IPS-11a (cell line): Measurements from ENCODE around the gene ADCY5.

Experiments
- H3K4me3 ChIP-seq: one replicate; pipeline ENCODE4 v1.5.1; 2013; ENCODE audit warnings: low read depth, low read length, control low read depth

Gene ADCY5

DNA sequence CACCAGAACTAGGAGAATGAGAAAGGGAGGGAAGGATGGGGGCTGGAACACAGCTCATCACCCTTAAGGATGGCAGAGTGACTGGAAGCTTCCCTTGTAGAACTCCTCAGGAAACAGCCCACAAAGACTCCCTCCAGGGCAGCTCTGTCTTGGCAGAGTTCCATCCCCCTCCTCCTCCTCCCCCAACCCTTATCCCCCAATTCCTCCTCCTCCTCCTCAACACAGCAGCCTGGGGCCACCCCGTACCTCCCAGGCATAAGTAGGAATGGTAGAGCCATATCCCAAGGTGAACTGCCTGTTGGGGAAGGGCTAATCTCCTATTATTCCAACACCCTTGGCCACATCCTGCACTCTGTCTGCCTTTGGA lies 38.8 kb downstream of the ADCY5 start:
- H3K4me3 ChIP-seq, result no peak overlapping the region

DNA sequence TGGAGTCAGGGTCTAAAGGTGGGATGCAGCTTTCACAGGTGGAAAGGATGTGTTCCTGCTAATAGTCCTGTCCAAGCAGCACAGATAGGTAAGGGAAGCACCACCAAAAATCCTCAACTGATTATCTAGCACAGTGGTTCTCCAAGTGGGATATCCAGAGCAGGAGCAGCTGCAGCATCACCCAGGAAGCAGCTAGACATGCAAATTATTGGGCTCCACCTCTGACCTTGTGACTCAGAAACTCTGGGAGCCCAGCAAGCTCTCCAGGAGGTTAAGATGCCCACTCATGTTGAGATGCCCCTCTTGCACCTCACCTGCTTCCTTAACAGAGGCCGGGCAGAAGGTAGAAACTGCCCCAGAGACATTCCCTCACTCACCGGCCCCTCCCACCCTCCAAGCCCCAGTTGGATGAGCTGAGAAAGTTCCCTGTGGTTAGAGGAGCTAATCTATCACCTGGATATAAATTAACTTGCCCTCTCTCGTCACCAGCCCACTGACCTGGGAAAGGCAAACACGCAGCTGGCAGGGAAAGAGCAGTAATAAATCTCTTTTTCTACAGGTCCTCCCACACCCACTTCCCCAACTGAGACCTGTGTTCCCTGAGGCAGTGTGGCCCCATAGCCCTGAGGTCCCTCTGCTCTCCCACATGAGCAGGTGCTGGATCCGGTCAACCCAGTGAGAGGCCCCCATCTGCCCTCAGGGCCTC lies 39.3 kb downstream of the ADCY5 start:
- no peak overlapping the region for H3K4me3 ChIP-seq

DNA sequence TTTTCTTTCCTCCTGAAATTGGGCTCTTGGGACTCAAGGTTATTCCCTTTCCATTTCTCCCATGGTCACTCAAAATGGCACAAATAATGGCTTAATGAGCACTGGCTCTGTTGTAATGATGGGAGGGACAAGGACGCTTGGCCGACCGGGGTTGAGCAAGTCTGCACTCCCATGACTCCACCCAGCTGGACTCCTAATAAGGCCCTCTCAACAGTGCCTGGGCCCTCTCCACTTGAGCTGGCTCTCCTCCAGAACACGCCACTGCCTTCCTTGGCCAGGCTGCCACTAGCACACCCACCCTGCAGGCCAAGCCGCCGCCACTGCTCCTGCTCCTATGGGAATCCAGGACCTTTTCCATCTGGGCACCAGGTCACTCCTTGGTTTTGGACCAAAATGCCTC lies 42.3 kb downstream of the ADCY5 start:
- H3K4me3 ChIP-seq, result no peak overlapping the region

DNA sequence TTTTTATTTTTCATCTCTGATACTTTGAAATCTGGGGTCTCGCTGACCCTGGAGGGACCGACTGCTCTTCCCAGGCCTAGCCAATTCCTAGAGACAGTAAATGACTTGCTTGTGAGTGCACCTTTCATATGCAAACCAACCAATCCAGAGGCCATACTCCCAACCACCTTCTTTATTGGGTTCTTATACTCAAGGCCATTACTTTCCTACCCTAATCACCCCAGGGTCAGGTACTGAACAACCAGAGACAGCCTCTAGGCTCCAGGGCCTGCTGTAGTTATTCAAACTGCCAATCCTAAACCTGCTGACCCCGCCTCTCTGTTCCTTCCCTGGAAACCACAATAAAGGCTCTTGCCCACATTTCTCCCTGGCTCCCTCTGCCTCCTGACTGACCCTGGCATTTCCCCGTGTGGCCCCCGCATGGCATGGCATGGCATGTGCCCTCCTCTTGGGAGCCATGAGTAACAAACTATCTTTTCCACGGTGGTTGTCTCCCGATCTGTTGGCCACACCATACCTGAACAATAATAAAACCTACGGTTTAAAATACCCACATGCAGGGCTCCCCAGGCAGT lies 42.9 kb downstream of the ADCY5 start:
- H3K4me3 ChIP-seq, result no peak overlapping the region

DNA sequence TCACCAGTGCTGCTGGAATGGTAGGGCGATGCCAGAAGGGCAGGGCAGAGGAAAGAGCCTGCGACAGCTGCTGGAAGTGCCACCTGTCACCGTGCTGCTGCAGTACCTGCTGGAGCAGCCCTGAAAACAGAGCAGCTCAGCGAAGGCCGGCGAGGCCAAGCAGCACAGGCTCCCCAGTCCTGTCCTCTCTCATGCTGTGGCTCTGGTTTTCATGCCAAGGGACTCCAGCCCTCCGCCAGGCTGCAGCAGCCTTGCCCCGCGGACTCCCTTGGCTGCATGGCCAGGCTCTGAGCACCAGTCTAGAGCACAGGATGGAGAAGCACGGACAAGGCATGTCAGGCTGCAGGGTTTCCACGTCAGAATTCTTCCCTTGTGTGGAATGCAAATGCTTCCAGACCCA lies 43.9 kb downstream of the ADCY5 start:
- no peak overlapping the region for H3K4me3 ChIP-seq

DNA sequence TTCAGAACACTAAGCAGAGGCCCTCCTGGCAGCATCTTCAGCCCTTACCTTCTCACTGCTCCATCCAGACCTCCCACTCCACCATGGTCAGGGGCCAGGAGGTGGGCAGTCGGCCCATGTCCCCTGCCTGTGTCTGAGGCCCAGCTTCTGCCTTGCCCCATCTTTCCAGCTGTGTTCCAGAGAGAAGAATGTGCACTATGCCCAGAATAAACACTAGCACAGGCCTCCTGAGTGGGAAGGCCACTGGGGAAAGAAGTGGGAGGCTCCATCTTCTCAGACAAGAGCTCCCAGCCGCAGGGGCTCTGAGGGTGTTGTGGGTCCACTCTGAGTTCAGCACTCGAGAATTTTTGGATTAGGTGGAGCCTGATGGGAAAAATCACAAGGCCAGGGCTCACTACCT lies 44.5 kb downstream of the ADCY5 start:
- no peak overlapping the region for H3K4me3 ChIP-seq

DNA sequence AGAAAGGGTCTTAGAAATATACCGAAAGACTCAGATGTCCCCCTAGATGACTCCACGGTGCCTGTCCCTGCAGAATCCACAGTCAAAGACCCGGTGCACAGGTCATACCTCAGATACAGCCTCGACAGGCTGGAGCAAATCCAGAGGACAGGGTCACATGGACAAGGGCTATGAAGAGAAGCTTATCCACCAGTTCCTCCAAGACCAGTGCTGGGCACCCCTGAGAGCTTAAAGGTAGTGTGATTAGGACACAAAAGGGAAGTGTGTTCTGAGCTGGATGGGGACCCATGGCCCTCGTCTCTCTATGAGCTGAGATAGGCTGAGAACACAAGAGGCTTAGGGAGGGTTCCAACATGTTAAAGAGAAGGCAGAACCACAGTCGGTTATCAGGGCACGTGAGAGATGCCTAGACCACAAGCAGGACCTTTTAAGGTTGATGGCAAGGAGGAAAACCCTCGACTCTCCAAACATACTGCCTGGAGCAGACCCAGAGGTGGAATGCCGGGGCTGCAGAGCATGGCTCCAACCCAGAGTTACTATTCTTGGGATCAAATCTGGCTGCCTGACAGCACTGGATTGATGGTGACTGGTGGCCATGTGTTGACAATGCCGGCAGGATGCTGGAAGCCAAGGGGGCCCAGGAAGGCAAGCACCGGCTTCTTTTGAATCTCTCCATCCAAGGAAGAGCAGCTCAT lies 46.9 kb downstream of the ADCY5 start:
- no peak overlapping the region for H3K4me3 ChIP-seq

DNA sequence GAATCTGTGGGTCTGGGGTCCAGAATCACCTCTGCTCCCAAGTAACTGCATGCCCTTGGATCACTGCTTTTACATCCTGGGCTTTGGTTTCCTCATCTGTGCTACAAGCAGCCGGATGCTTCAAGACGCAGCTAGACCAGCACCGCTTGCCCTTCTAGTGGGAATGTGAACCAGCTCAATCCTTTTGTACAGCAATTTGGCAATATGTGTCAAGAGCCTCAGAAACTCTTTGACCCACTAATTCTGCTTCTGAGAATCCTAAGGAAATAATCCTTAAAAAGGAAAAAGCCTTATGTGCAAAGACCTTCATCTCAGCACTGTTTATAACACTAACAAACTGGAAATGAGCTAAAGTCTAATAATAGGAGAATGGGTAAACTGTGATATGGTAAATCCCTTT lies 48.7 kb downstream of the ADCY5 start:
- H3K4me3 ChIP-seq, result no peak overlapping the region

DNA sequence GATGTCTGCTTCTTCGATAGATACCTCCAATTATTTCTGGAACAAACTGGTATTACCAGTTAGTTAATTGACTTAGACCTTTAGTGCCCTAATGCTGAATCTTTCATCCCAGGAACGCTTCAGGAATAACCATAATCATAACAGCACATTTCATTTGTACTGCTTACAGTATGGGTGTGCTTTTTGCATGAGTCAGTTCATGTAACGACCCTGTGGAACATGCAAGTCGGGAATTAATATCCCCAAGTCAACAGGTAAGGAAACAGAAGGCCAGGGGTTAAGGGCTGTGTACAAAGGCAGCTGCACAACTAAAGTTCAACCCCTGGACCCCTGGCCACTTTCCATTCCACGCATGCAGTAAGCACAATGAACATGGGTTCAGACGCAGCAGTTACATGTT lies 49.2 kb downstream of the ADCY5 start:
- no peak overlapping the region for H3K4me3 ChIP-seq

DNA sequence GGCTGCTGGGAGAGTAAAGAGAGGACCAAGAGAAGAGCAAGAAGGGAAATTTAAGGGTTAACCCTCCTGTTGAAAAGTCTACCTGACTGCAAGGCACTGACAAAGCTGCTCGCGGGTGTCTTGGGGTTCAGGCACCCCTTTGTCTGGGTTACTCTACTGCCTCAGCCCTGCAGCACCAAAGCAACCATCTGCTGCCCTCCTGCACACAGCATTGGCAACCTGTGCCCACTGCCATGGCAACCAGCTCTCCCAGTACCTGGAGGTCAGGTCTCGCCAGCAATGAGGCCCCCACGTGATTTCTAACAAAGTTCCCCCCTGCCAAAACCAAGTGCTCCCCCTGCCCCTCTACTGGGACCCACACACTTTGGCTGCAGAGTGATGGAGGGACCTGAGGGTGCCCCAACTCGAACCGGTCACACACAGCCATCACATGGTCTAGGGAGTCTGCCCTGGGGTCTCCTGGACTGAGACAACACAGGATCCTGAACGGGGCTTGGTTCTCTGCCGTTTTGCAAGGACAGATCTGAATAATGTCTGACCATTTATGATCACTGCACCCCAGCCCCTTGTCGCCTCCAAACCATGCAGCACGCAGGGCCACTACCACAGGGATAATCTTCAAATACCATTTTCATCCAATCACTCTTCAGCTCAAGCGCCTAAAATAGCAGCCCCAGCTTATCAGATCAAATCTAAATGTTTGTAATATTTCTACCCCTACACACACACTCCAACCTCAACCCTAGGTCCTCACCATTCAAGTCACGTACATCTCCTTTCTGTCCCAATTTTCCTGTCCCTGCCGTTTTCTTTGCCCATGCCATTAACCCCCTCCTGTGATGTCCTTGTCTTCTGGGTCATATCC lies 50.7 kb downstream of the ADCY5 start:
- no peak overlapping the region for H3K4me3 ChIP-seq

DNA sequence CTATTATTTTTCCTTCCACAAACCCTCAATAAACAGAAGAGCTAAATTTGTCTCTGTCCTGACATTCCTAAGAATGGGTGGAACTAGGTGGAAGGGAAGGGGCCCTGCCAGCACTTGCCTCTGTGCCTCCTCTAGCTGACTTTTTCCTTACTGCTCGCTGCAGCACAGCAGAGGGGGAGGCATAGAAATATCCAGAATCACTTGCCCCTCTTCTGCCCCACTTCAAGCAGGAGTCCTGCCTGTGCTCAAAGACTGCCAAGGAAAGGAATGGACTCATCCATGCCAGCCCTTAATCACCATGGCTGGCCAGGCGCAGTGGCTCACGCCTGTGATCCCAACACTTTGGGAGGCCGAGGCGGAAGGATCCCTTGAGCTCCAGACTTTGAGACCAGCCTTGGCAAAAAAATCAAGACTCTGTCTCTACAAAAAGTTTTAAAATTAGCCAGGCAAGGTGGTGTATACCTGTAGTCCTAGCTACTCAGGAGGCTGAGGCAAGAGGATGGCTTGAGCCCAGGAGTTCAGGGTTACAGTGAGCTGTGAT lies 51.8 kb downstream of the ADCY5 start:
- H3K4me3 ChIP-seq, result no peak overlapping the region

DNA sequence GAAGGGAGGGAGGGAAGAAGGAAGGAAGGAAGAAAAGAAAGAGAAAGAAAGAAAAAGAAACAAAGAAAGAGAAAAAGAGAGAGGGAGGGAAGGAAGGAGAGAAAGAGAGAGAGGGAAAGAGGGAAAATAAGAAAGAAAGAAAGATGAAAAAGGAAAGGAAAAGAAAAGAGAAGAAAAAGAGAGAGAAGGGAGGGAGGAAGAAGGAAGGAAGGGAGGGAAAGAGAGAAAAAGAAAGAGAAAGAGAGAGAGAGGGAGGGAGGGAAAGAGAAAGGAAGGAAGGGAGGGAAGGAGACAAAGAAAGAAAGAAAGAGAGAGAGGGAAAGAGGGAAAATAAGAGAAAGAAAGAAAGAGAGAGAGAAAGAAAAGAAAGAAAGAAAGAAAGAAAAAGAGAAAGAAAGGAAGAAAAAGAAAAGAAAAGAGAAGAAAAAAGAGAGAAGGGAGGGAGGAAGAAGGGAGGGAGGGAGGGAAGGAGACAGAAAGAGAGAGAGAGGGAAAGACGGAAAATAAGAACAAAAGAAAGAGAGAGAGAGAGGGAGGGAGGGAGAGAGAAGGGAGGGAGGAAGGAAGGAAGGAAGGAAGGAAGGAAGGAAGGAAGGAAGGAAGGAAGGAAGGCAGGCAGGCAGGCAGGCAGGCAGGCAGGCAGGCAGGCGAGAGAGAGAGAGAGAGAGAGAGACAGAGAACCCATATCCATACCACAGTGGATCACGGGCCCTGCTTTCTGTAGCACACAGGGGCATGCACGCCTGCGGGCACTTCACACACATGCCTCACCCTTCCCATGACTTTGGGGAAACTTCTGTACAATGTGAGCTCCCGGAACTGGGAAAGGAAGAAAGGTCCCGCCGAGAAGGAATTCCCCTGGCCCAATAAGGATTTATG lies 52.5 kb downstream of the ADCY5 start:
- no peak overlapping the region for H3K4me3 ChIP-seq

DNA sequence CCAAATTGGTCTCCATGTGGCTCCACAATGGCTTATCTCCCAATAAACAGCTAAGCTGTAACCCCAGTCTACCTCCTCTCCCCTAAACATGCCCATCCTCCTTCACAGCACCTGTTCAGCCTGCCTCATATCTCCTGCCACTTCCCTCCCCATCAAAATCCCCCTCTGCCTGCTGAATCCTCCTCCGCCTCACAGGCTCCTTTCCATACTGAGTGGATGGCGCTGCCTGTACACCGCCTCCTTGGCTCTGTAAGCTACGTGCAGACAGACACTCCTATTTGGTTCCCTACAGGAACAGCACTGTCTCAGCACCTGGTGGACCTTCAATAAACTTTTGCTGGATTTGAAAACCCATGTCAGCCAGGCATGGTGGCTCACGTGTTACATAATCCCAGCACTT lies 53.7 kb downstream of the ADCY5 start:
- no peak overlapping the region for H3K4me3 ChIP-seq

DNA sequence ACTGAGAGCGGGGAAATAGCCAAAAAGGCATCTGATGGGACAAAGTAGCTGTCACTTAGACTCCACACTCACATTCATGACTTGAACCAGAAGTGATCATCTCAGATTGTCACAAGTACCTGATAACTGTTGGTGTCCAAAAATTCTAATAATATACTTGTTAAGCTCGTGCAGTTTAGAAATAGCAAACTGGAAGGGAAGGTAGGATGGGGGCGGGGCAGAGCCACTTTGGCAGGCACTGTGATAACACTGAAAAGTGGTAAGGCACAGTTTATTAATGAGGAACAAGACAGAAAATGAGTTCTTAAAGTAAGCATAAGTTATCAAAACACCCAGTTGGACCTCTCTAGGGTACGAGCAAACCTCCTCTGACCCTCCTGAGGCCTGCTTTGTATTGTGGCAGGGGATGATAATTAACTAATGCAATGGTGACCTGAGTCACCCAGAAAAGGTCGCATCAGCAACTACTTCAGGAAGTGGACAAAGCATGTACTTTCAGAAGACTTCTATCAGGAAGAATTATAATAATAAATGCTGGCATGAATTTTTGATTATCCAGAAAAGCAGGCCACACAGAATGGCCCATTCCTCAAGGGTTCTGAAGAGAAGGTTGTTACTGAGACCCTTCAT lies 54.4 kb downstream of the ADCY5 start:
- no peak overlapping the region for H3K4me3 ChIP-seq

DNA sequence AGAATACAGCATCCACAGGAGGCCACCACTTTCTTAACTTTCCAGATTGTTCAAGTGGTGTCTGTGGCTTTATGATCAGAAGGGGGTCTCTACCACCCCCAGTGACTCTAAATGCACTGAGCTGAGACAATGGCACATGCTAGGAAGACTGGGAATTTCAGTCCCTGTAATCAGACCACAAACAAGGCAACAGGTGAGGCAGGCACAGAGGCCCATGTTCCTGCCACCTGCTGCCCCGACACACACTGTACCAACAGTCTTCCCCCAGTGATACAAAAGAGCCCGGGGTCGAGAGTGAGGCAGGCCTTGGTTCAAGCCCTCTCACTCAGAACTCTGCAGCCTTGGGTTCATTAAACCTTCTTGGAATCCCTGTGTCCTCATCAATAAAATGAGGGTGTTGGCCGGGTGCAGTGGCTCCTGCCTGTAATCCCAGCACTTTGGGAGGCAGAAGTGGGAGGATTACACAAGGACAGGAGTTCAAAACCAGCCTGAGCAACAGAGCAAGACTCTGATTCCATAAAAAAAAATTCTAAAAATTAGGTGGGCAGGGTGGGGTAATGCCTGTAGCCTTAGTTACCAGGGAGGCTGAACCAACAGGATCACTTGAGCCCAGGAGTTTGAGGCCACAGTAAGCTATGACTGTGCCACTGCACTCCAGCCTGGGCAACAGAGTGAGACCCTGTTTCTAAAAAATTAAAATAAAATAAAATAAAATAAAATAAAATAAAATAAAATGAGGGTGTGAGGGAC lies 55.8 kb downstream of the ADCY5 start:
- H3K4me3 ChIP-seq, result no peak overlapping the region

DNA sequence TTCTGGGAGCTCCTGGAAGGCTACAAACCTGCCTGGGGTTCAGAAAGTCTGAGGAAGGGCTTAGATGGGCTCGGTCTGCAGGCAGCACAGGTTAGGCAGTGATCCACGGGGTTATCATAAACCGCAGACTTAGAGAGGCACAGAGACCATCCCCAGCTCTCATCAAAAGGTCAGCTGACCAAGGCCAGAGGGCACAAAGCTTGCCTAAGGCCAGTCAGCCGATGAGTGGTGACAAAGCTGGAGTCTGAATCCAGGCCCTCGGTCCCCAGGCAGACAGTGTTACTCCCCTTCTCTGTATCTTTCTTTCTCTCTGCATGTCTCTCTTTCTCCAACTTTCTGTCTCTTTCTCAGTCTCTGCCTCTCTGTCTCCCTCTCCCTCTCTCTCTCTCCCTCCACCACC lies 56.5 kb downstream of the ADCY5 start:
- H3K4me3 ChIP-seq, result no peak overlapping the region

DNA sequence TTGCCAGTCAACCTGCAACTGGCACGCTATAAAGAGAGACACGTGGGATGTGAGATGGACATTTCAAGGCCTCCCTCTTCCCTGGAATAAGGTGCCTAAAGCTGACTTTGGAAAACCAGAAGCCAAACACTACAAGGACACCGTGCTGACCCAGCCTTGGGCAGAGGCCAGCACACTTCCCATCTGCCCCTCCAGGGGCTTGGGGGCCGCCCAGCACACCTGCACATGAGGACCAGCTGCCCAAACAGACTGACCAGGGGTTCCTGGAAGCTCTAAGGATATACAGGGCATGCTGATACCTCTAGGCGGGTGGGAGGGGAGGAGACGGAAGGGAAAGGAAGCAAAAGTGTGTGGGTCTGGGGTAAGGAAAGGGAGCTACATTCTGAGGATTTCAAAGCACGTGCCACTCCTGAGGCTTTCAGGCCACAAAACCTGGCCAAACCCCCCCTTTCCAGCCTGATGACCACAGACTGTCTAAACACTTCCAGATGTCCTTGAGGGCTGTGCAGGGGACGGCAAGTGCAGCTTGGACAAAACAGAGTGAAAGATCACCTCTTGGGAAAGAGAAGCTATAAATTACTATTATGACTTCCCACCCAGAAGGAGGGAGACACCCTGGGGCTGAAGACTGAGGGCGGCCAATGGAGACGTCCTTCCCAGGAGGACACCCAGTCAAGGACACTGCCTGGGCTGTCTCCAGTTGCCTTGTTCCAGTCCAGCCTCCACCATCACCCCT lies 57.9 kb downstream of the ADCY5 start:
- H3K4me3 ChIP-seq, result no peak overlapping the region

DNA sequence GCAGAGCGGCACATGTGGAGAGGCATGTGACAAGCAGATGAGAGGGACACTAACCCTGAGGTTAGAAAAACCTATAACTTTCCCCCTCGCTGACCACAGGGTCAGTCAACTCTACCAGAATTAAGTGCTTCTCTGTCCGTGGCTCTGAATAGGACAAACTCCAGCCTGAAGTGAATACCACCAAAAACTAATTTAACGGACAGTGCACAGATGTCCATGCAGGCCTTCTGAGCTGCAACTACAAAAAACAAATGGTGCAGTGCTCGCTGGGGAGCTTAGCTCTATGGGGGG lies 59.3 kb downstream of the ADCY5 start:
- H3K4me3 ChIP-seq, result no peak overlapping the region
